HG02973 (cell line): ENCODE data around the gene SDK2.

ENCODE experiments used
- ATAC-seq: cut with Tn5 transposase; IDR thresholded peaks from one replicate; pipeline ENCODE4 v1.9.1; 2021; ENCODE audit warnings: moderate library complexity; ENCODE audit not compliant: unreplicated experiment

Gene SDK2

DNA sequence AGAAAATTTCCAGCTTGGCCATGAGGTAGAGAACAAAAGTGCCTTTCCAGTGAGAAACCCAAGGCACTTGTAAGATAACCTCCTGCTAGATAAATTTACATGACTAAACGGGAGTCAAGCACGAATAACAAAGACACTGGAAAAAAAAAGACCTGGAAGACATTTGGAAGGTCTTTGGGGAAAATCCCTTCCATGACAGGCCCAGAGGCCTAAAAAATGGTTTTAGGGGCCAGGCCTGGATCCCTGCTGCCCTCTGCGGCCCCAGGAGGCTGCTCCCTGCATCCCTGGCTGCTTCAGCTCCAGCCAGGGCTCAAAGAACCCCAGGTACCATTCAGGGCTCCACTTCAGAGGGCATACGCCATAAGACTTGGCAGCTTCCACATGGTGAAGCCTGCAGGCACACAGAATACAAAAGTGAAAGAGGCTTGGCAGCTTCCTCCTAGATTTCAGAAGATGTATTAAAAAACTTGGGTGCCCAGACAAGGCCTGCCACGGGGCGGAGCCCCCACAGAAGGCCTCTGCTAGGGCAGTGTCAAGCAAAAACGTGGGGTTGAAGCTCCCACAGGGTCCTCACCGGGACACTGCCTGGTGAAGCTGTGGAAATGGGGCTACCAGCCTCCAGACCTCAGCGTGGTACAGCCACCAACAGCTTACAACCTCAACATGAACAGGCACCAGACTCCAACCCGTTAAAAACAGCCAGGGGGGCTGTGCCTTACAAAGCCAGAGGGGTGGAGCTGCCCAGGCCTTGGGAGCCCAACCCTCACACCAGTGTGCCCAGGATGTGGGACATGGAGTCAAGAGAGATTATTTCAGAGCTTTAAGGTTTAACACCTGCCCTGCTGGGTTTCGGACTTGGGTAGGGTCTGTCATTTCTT is 77.1 kb downstream of the SDK2 start:
- ATAC-seq = no peak

DNA sequence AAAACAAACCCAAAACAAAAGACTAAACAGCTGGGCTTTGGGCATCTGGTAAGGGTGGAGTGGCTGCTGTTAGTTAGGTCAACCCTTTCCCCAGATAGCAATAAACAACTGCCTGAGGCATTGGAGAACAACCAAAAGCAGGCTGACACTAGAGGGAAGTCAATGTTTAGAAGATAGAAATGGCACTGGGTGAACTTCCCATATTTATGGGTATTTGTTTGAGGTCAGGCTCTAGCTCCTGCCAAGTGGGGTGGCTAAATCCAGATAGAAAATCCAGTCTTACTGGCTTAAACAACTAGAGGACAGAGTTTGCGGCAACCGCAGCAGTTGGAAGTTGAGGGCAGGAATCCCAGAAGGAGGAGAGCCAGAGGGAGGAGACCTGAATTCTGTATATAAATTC is 79.4 kb downstream of the SDK2 start:
- no peak for ATAC-seq

DNA sequence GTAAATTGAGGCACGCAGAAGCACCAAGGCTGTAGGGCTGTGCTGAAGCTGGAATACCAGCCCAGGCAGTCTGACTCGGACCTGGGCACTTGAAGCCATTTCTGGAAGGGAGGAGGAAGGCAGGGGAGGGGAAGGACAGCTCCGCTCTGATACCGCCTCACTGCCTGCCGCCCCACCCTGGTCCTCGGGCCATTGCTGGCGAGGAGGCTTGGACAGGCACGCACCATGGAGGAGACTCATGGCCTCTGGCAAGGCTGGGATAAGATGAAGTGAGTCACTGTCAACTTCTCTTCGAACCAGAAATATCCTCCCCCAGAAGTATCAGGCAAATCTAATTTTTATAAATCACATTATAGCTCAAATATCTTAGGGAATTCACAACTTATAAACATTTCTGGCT is 81.3 kb downstream of the SDK2 start:
- ATAC-seq = no peak

DNA sequence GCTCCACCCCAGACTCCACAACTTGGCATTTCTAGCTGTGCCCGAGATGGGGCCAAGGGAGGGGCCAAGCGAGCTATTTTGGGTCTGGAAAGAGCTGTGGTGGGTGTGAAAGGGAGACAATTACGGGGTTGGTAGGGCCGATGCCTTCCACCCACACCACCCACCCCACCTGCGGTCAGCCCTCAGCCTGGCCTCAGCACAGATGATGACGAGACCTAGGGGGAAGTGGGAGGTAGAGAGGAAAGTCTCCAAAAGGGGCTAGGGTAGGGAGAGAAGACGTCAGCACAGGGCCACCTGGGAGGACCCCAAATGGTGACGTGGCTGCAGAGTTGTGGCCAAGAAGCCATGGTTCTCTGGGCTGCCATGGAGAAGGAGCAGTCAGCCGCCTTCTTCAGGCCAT is 83.1 kb downstream of the SDK2 start:
- ATAC-seq = no peak

DNA sequence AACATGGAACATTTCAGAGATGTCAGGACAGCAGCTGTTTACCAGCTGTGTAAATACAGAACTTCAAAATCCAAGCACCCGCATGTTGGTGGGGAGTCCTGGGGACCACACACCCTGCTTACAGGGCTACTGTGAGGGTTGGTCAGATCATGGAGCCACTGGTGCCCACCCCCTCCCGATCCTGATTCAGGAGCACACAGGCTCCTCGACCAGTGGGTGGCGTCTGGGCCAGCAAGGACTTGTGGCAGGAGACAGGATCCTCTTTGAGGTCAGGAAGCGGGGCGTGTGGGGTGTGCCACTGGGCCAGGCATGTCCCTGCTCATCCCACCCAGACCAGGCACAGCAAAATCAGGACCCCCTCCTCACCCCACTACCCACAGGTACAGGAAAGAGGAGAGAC is 83.6 kb downstream of the SDK2 start:
- no peak for ATAC-seq

DNA sequence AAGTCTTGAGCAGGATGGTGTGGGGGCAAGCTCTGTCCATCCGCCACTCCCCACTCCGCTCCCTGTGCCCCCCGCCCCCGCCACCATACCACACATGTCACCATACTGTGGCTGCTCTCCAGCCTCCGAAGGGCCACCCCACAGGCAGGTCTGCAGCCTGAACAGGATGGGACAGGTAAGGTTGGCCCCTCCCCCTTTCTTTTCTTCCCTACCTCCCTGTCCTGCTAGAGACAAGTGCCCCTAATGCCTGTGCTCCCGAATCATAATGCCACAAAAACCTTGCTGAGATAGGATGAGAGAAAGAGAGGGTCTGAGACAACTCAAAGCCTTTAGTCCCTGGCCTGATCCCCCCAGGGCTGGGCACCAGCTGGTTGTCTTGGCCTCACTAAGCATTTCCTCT is 84.7 kb downstream of the SDK2 start:
- ATAC-seq = no peak

DNA sequence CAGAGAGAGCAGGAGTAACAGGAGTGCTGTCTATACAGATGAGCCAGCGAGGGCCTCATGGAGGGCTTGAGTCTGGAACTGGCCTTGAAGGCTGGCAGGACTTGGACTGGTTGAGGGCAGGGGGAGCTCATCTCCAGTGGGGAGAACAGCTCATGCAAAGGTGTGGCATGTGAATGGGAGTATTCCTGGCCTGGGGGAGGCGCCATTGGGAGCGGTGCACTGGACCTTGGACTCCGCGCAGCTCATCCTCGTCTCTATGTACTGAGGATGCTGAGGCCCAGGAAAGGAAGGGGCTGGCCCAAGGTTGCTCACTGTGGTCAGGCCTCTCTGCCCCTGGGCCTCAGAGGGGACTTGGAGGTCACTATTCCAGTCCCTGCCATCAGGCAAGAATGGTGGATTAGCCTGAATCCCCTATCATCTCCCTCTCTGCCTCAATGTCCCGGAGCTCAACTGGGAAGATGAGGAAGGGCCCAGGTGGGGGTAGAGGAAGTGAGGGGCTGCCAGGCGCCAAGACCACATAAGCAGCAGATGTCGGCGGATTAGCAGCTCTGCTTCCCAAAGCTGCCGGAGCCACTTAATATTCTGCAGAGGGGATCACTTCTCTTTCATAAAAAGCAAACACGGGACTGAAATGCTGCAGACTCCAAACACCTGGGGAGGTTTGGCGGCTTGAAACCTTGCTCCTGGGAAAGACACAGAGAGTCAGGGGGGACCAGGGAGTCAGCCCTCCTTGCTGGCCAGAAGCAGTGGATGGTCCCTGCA is 88.9 kb downstream of the SDK2 start:
- ATAC-seq = no peak

DNA sequence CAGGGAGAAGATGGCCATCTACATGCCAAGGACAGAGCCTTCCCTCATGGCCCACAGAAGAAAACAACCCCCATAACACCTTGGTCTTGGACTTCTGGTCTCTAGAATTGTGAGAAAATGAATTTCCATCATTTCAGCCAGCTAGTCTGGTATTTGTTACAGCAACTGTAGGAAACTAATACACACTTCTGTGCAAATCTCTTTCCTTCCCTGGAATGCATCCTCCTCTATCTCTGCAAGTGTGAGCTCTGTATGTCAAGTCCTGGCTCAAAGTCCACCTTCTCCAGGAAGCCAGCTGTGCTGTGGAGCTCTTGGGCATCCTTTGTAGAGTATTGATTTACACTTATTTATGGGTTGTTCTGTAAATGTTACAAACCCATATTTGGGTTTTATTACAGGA is 89.7 kb downstream of the SDK2 start:
- ATAC-seq = no peak

DNA sequence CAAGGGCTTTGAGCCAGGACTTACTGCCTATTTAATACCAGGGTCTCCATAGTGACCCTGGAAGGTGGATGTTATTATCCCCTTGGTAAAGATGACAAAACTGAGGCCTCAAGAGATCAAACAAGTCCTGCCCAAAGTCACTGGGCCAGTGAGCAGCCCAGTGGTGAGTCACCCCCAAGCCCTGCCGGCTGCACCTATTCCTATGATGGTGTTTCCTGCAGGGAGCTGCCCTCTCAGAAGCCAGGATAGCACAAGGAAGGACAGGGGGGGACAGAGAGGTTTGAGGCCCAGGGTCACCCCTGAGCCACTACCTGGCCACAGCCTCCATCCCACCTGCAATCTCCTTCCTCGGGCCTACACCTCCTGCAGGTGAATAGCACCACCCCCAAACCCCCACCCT is 90.9 kb downstream of the SDK2 start:
- no peak for ATAC-seq

DNA sequence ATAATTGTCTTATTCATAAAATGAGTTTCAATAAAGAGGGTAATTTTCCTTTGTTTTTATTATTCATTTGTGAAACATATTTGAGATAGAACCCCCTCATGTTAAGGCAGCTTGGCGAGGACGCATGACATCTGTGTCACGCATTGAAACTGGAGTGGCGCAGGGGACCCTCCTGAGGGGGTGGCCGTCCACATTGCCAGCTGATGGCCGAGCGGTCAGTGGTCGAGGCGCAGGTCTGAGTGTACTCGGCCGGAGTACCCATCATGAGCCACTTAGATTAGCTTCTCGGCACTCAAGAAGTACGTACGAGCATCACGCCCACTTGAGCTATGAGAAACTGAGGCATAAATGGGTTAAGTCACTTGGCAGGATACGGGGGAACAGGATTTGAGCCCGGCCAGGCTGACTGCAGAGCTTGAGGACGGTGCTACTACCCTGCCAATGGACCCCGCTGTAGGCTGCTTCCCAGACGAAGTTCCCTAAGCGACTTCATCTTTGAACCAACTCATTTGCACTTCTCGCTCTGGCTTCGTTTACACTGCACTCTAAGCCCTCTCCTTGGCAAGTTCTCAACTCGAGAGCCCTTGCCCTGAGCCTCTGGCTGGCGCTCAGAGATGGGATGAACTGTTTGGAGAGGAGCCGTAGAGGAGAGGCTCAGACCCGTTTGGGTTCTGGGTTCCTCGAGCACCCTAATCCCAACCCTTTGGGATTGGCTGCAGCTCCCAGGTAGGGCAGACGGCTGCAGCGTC is 91.8 kb downstream of the SDK2 start:
- ATAC-seq = no peak

DNA sequence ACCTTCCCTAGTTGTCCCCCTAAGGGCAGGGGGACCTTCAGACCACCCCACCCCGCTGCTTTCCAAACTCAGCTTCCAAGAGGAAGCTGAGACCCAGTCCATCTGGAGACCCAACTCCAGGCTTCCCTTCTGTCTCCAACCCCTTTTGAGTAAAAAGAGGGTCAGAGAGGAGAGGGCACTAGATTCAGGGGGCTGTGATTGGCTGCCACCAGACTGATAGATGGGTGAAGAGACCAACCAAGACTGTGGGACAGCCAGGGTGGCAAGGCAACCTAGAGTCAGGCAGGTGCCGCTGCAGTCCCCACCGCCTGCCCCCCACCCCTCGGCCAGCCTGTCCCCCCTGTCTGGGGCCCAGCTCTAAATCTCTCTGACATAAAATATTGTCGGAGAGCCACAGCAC is 92.5 kb downstream of the SDK2 start:
- ATAC-seq = no peak

DNA sequence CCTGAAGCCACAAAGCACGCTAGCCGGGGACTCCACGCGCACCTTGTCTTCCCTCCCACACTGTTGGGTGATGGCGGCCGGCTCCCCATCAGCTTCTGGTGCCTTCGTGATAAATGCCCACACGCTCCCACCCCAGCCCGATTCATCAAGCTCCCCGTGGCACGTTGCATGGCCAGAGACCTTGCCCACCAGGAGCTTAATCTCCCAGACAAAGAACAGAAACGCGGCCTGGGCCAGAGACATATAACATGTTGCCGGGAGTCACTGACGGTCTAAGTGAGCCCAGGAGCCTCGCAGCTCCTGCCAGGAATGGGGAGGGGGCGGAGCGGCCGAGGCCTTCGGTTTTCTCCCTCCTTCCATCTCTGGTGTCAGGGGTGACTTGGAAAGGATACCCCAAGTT is 93.1 kb downstream of the SDK2 start:
- no peak for ATAC-seq

DNA sequence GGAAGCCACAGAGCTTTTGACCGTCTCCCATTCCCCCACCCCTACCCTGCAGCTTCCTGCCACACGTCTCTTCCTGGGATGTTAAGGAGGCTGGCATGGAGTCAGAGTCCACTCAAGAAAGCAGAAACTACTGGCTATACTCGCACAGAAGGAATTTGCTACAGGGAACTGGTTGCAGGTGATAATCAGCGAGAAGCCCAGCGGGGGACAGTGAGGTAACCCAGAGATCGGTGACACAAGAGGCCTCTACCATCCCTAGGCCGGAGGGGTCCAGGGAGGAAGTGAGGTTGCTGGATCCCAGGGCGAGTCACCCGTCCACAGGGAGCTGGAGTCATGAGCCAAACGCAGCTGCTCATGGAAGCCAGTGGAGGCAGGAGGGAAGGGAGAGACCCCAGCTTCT is 93.7 kb downstream of the SDK2 start:
- ATAC-seq = no peak

DNA sequence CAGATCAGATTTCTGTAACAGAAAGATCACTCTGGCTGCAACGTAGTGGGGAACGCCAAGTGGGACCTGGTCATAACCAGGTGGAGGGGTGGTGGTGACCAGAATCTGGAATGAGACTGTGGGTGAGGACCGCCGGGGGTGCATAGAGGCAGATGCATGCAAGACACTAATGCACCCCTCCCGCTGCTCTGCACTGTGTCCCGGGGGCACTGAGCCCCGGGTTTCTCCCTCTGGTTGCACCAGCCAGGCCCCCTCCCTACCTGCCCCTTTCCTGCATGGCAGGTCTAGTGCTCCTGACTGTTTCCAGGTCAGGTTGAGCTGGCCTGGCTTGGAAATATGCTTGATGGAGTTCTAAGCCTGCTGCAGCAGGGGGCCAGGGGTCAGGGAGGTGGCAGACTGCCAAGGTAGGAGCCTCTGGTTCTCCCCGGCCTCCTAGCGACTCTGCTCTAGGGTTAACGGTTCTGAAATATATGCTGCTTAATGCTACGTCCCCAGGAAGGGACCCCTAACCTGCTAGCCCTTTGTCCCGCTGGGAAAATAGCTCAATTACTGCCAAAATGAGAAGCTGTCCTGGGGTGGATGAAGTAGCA is 94.3 kb downstream of the SDK2 start:
- ATAC-seq = no peak

DNA sequence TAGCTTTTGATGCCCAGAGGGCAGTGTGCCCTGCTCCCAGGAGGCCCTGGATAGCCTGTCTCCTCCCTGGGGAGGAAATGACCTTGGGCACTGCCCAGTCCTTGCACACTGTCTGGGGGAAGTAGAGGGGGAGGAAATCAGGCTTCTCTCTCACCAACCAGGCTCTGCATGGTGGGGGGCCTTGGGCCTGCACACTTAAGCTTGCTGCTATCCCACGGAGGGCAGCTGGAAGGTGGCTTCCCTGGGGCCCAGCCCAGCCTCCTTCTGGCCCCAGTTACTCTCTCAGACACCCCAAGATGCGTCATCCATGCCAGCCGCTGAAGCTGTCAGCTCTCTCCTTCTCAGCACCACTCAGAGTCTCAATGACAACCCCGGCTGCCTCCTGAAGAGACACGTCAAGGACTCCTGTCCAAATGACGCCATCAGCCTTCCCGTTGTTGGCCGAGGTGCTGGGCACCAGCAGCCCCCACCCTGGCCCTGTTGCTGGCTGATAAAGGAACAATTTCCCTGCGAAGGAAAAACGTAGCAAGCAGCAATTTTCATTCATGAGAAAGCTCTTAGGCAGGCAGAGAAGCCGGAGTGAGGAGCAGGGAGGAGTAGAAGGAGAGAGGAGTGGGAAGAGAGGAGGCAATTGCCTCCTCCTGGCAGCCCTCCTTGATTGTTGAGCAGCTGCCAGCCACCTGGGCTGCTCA is 95.5 kb downstream of the SDK2 start:
- no peak for ATAC-seq

DNA sequence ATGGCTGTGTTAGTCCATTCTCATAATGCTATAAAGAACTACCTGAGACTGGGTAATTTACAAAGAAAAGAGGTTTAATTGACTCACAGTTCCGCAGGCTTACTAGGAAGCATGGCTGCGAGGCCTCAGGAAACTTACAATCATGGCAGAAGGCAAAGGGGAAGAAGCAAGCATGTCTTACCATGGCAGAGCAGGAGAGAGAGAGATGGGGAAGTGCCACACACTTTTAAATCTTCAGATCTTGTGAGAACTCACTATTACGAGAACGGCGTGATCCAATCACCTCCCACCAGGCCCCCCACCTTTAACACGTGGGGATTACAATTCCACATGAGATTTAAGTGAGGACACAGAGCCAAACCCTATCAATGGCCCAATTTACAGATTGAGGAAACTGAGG is 96.5 kb downstream of the SDK2 start:
- ATAC-seq = no peak

DNA sequence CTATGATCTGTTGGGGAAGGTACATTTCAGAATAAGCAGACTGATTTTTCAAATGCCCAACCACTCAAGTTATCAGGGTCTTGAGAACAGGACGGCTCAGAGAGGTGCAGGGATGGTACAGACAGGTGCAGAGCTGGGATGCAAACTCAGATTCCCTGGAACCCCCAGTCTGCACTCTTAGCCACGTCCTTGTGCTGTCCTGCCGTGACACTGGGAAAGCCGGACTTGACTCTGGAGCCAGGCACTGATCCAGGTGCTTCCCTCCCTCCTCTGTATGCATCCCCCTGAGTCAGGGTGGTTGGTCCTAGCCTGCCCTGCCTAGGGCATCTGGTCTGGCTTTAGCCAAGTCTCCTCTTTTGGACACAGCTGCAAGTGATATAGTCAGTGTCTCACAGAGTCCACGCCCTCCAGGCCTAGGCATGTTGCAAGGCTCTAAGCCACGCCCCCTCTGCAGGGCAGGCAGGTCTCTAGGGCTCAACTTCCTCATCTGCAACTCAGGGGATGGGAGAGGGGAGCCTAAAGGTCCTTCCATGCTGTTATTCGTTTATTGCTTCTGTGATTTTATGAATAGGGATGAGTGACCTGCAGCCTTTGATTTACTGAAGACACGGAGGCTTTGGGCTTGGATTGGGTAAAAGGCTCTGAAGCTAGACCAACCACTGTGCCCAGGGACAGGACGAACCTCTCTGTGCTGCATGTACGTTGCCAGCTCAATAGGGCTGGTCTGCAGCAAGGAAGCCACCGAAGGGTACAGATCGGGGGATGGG is 97.3 kb downstream of the SDK2 start:
- ATAC-seq = no peak

DNA sequence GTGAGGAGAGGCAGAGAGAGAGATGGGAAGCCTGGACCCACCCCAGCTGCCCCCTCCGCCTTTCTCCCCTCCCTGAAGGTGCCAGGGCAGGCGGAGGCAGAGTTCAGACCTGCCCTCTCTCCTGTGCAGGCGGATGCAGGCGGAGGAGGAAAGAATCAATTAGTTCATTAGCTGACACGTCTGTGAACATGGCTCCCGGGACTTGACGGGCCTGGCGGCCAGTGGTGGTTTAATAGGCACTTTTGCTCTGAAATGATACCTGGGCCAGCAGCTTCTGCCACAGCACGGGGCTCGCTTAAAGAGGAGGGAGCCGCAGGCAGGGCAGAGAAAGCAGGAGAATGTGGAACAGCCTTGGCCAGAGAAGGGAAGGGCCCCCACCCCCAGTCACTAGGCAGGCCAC is 98.1 kb downstream of the SDK2 start:
- no peak for ATAC-seq

DNA sequence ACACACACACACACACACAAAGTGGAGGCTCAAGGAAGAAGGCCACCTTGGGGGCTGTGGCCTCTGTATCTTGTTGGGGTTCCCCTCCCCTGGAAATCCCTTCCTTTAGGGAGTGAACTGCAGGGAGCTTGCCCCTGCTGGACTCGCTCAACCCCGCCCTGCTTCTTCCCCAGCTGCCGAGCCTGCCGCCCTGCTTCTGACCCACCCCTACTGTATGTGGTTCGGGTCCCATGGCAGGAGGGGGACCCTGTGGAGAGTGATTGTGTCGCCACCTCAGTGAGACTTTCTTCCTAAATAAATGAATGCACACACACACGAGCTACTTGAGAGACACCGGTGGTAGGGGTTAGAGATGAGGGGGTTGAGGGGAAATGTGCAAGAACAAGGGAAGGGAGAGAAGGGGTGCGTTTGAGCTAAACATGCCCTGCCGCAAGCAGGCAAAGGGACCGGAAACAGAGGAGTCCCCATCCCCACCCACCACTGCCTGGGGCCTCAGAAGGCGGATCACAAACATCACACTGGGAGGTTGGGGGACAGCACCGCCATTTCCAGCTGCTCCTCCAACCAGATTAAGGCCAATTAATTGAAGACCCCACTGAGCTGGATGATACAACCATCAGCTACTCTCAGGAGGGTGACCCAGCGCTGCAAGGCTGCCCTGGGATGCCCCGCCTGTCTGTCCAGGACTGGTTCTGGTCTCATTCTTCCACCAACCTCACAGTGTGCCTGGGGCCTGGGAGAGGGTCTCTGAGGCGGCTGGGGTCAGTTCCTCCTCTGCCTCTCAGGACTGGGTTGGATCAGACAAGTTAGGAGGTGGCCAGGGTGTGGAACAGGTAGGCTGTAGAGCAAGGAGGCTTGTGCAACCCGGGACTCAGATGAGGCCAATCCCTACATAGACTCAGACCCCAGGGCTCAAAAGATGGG is 98.9 kb downstream of the SDK2 start:
- no peak for ATAC-seq
